H1 (cell line): ENCODE data around the gene ITGA6. TPM values are rescaled to one million over a fixed set of nuclear protein-coding genes. Genes with fewer than 3 reads are reported as not detected.

ENCODE experiments used
- CTCF ChIA-PET: fragments of 300-600 bp; sonication (Branson Sonifier 250); formaldehyde crosslinking; loops from one replicate; lab custom pipeline; 2021; ENCODE audit not compliant: partially characterized antibody; lab: Charles Lee
- POLR2A ChIA-PET: fragments of 300-600 bp; sonication (Branson Sonifier 250); formaldehyde crosslinking; loops from one replicate; lab custom pipeline; 2021; ENCODE audit warnings: inconsistent platforms; ENCODE audit not compliant: partially characterized antibody; lab: Charles Lee
- DNase-seq, 2 experiments: peaks; one replicate each; pipeline versions ENCODE4 v3.0.0 to v3.0.0-alpha.2; 2010 to 2022; ENCODE audit warnings: low spot score in 2 of 2, low read depth in 1 of 2, mixed read lengths in 1 of 2
- FAIRE-seq: peaks from 2 replicates; lab custom pipeline; 2011; peaks lifted over from hg19 to GRCh38; lab: Jason Lieb, UNC
- H2AFZ ChIP-seq: 2 replicates; pipeline ENCODE4 v1.8.1; 2012; ENCODE audit warnings: low read length, inconsistent platforms
- H2AK5ac ChIP-seq: 2 replicates; pipeline ENCODE4 v1.6.1; 2013; ENCODE audit warnings: low read depth, low read length
- H2BK120ac ChIP-seq: replicated peaks from 2 replicates; pipeline ENCODE3; 2013; ENCODE audit warnings: low read depth, low read length, inconsistent platforms
- H2BK12ac ChIP-seq: 2 replicates; pipeline ENCODE4 v1.6.1; 2013; ENCODE audit warnings: low read depth, low read length
- H2BK15ac ChIP-seq: 2 replicates; pipeline ENCODE4 v1.6.1; 2013; ENCODE audit warnings: low read length
- H2BK20ac ChIP-seq: 2 replicates; pipeline ENCODE4 v1.6.1; 2013; ENCODE audit warnings: low read length
- H2BK5ac ChIP-seq: 2 replicates; pipeline ENCODE4 v1.6.1; 2013; ENCODE audit warnings: low read depth, low read length
- H3K14ac ChIP-seq: 2 replicates; pipeline ENCODE4 v1.6.1; 2013; ENCODE audit warnings: inconsistent platforms; ENCODE audit not compliant: insufficient read length
- H3K18ac ChIP-seq: 2 replicates; pipeline ENCODE4 v1.6.1; 2013; ENCODE audit warnings: low read length; ENCODE audit errors: extremely low read depth
- H3K23ac ChIP-seq: 2 replicates; pipeline ENCODE4 v1.6.1; 2013; ENCODE audit warnings: inconsistent platforms; ENCODE audit not compliant: insufficient read length
- H3K23me2 ChIP-seq: 2 replicates; pipeline ENCODE4 v1.6.1; 2013; ENCODE audit warnings: low read depth, low read length
- H3K27ac ChIP-seq: 2 replicates; pipeline ENCODE4 v1.6.1; 2011; ENCODE audit warnings: low read depth, low read length, inconsistent platforms
- H3K27me3 ChIP-seq, 4 experiments: replicated peaks in 1 of 4; 1 replicate in 1 of 4; 2 replicates in 3 of 4; pipeline versions ENCODE4 v1.6.1 to v1.8.1; 2011 to 2013; ENCODE audit warnings: low read length in 3 of 4, mild to moderate bottlenecking in 3 of 4, inconsistent platforms in 2 of 4, mixed read lengths in 2 of 4, moderate library complexity in 1 of 4; ENCODE audit not compliant: control insufficient read depth in 3 of 4, insufficient read depth in 3 of 4; ENCODE audit errors: extremely low read depth in 1 of 4
- H3K36me3 ChIP-seq, 4 experiments: 2 replicates each; pipeline versions ENCODE4 v1.6.1 to v1.8.1; 2011 to 2013; ENCODE audit warnings: mild to moderate bottlenecking in 4 of 4, low read length in 3 of 4, moderate library complexity in 2 of 4, control low read depth in 1 of 4, inconsistent platforms in 1 of 4; ENCODE audit not compliant: insufficient read depth in 4 of 4, control insufficient read depth in 2 of 4
- H3K4ac ChIP-seq: replicated peaks from 2 replicates; pipeline ENCODE3; 2013; ENCODE audit warnings: low read length, low read depth, mixed read lengths, inconsistent platforms; ENCODE audit not compliant: insufficient read length
- H3K4me1 ChIP-seq, 4 experiments: replicated peaks in 1 of 4; 1 replicate in 1 of 4; 2 replicates in 3 of 4; pipeline versions ENCODE4 v1.6.1 to v1.8.1; 2011 to 2013; ENCODE audit warnings: low read length in 3 of 4, inconsistent platforms in 2 of 4, mixed read lengths in 1 of 4; ENCODE audit not compliant: insufficient read depth in 4 of 4, control insufficient read depth in 3 of 4
- H3K4me2 ChIP-seq, 2 experiments: 2 replicates each; pipeline versions ENCODE4 v1.6.1 to v1.8.1; 2011 to 2013; ENCODE audit warnings: low read depth in 2 of 2, low read length in 2 of 2, control low read depth in 1 of 2, inconsistent platforms in 1 of 2, mild to moderate bottlenecking in 1 of 2; ENCODE audit not compliant: insufficient read depth in 1 of 2
- H3K4me3 ChIP-seq, 4 experiments: fragments of 200-600, 300-600 bp in 1 of 4; sonication (generic), shearing (Covaris generic), sonication (Bioruptor Twin) in 1 of 4; 2 replicates each; pipeline versions ENCODE4 v1.5.1 to v1.8.1; 2011 to 2016; ENCODE audit warnings: low read length in 4 of 4, low read depth in 3 of 4, control low read depth in 2 of 4, inconsistent platforms in 2 of 4, mild to moderate bottlenecking in 2 of 4, mixed read lengths in 1 of 4, moderate library complexity in 1 of 4; ENCODE audit not compliant: insufficient read depth in 2 of 4; ENCODE audit errors: extremely low read depth in 1 of 4
- H3K56ac ChIP-seq: replicated peaks from 2 replicates; pipeline ENCODE3; 2013; ENCODE audit warnings: low read depth, mild to moderate bottlenecking, mixed read lengths, low read length, inconsistent platforms; ENCODE audit not compliant: insufficient read length
- H3K79me1 ChIP-seq: 2 replicates; pipeline ENCODE4 v1.6.1; 2013; ENCODE audit warnings: low read depth, low read length, control low read depth
- H3K79me2 ChIP-seq, 2 experiments: 2 replicates each; pipeline versions ENCODE4 v1.6.1 to v1.8.1; 2012 to 2013; ENCODE audit warnings: low read length in 2 of 2, mild to moderate bottlenecking in 2 of 2, inconsistent platforms in 1 of 2; ENCODE audit not compliant: insufficient read depth in 2 of 2, control insufficient read depth in 1 of 2
- H3K9ac ChIP-seq, 4 experiments: replicated peaks in 1 of 4; 1 replicate in 1 of 4; 2 replicates in 3 of 4; pipeline versions ENCODE4 v1.6.1 to v1.8.1; 2011 to 2013; ENCODE audit warnings: low read depth in 3 of 4, low read length in 3 of 4, control low read depth in 2 of 4, mild to moderate bottlenecking in 2 of 4, moderate library complexity in 2 of 4, inconsistent platforms in 1 of 4; ENCODE audit errors: extremely low read depth in 1 of 4
- H3K9me3 ChIP-seq, 2 experiments: 2 replicates each; pipeline versions ENCODE4 v1.6.1 to v1.8.1; 2012 to 2013; ENCODE audit warnings: mild to moderate bottlenecking in 2 of 2, moderate library complexity in 2 of 2, control low read depth in 1 of 2, inconsistent platforms in 1 of 2, low read depth in 1 of 2, low read length in 1 of 2, mixed read lengths in 1 of 2; ENCODE audit not compliant: insufficient read depth in 2 of 2
- H4K20me1 ChIP-seq, 2 experiments: replicated peaks in 1 of 2; 2 replicates each; pipeline versions ENCODE3 to v1.8.1; 2011 to 2013; ENCODE audit warnings: inconsistent platforms in 2 of 2, low read length in 2 of 2, mild to moderate bottlenecking in 1 of 2; ENCODE audit not compliant: insufficient read depth in 2 of 2, control insufficient read depth in 1 of 2
- H4K5ac ChIP-seq: 2 replicates; pipeline ENCODE4 v1.6.1; 2013; ENCODE audit warnings: low read length, low read depth, mixed read lengths, inconsistent platforms; ENCODE audit not compliant: insufficient read length
- H4K8ac ChIP-seq: 2 replicates; pipeline ENCODE4 v1.8.0; 2013; ENCODE audit warnings: mild to moderate bottlenecking, moderate library complexity, low read length, inconsistent platforms; ENCODE audit not compliant: insufficient read depth; ENCODE audit errors: extremely low read depth
- H4K91ac ChIP-seq: replicated peaks from 2 replicates; pipeline ENCODE3; 2013; ENCODE audit warnings: low read length, mixed read lengths, inconsistent platforms; ENCODE audit not compliant: insufficient read length
- CEBPB ChIP-seq: IDR thresholded peaks from 2 replicates; pipeline ENCODE4 v1.6.1; 2012; ENCODE audit warnings: low read depth, low read length
- E2F6 ChIP-seq: IDR thresholded peaks from 2 replicates; pipeline ENCODE4 v1.6.1; 2012; ENCODE audit warnings: inconsistent platforms
- EGR1 ChIP-seq: IDR thresholded peaks from 2 replicates; pipeline ENCODE4 v1.6.1; 2011; ENCODE audit warnings: low read depth, low read length, borderline replicate concordance
- EP300 ChIP-seq, 2 experiments: IDR thresholded peaks; 1 replicate in 1 of 2; 2 replicates in 1 of 2; pipeline ENCODE4 v1.6.1; 2011 to 2012; ENCODE audit warnings: low read depth in 2 of 2, low read length in 2 of 2, mild to moderate bottlenecking in 2 of 2, borderline replicate concordance in 1 of 2, inconsistent platforms in 1 of 2, moderate library complexity in 1 of 2
- HDAC6 ChIP-seq: IDR thresholded peaks from one replicate; pipeline ENCODE4 v1.7.1; 2012; ENCODE audit warnings: low read depth, mild to moderate bottlenecking, inconsistent platforms, low read length, moderate library complexity
- PHF8 ChIP-seq: fragments of 200-600 bp; sonication (generic); conservative IDR thresholded peaks from 2 replicates; pipeline ENCODE4 v1.7.1; 2012; ENCODE audit warnings: low read depth, mild to moderate bottlenecking, inconsistent platforms, low read length, moderate library complexity
- RXRA ChIP-seq: IDR thresholded peaks from 2 replicates; pipeline ENCODE4 v1.6.1; 2011; ENCODE audit warnings: low read depth, mild to moderate bottlenecking, low read length, moderate library complexity; ENCODE audit not compliant: insufficient read depth
- SAP30 ChIP-seq: fragments of 300-600 bp; sonication (generic); IDR thresholded peaks from 2 replicates; pipeline ENCODE4 v1.7.1; 2012; ENCODE audit warnings: low read length, moderate library complexity, mild to moderate bottlenecking, inconsistent platforms; ENCODE audit not compliant: insufficient read depth, insufficient replicate concordance
- SIX5 ChIP-seq: IDR thresholded peaks from 2 replicates; pipeline ENCODE4 v1.6.1; 2011; ENCODE audit warnings: mild to moderate bottlenecking, low read depth, low read length
- USF2 ChIP-seq: IDR thresholded peaks from 2 replicates; pipeline ENCODE4 v1.6.1; 2011; ENCODE audit warnings: low read length, improper control_type of control experiment
- WGBS, 2 experiments: shearing (Covaris generic) in 1 of 2; methylation state at CpG; one replicate each; pipeline versions ENCODE4 v1.1.6 to v1.1.7; 2013 to 2015; ENCODE audit warnings: low lambda C conversion rate in 2 of 2, mixed read lengths in 2 of 2, inconsistent platforms in 1 of 2, low coverage in 1 of 2, missing lambda C conversion rate in 1 of 2; ENCODE audit not compliant: insufficient replicate concordance in 2 of 2, insufficient coverage in 1 of 2, insufficient read length in 1 of 2; ENCODE audit errors: extremely low coverage in 1 of 2, missing lambda C conversion rate in 1 of 2; 5-methylcytosine and 5-hydroxymethylcytosine counted together
- polyA plus RNA-seq, 7 experiments: library from polyadenylated mRNA; depleted of rRNA in 3 of 7; stranded (reverse) in 5 of 7; unstranded in 2 of 7; fragments of >200 nt in 5 of 7; fragments of 200-250 nt in 2 of 7; gene quantifications; 1 replicate in 5 of 7; 2 replicates in 1 of 7; 4 replicates in 1 of 7; pipeline versions ENCODE4 v1.2.1 to v1.2.3, GENCODE V29; 2011 to 2013; ENCODE audit warnings: missing spikeins in 2 of 7, mixed read lengths in 2 of 7
- total RNA-seq: library from RNA; stranded (reverse); fragmentation: NEBNext Ultra II Directional; extraction: Animal tissue kit (Norgen Biotek cat#: 25700); gene quantifications from 2 replicates; pipeline ENCODE4 v1.2.1, GENCODE V29; 2021

ITGA6 gene
- total and polyA plus RNA-seq, 2 of the 8 experiments (the other 6 are each of a cell fraction or from before 2014, with no cell fraction given): 26.9 to 118 TPM

DNA sequence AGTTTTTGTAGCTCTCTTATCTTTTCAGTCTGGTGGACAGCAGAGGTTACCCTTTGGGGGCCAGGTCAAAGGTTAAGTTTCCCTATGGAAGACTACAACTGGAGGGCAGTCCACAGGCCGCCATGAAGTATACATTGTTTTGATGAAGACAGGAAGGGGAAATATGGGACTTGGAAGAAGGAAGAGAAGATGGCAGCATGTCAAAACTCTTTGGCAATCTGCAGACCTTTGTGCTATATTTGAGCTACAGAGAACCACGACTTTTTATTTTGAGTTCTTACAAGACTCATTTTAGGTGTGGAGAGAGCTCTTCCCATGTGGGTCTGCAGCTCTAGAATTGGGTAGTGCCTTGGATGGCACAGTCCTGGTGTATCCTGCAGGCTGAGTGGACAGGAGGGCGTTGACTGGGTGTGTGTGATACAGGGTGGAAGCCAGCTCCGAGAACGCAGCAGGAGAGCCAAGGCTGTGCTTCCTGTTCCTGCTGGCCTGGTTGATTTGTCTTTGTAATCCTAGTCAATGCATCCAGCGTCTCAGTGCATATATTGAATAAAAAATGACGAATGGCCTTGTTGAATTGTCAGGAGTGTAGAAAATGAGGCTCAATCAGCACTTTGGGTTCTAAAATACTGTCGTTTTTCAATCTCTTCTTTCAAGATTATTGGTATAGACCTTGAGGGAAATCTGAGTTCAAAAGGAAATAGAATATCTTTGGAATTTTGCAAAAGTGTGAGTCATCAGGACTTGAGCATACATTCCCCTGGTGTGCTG, 11.5 kb downstream of the ITGA6 start:
- H3K36me3 ChIP-seq: 0 out of 8 replicates have a peak, but pooled peaks cover 0 to under 1% (median 0%) of the 10 kb centered on the region in 4 experiments
- no peak overlapping the region for H2BK15ac ChIP-seq
- no peak overlapping the region for H3K4me3 ChIP-seq
- H3K4me2 ChIP-seq: no peak overlapping the region
- H2AK5ac ChIP-seq: no peak overlapping the region
- no peak overlapping the region for H4K5ac ChIP-seq
- H4K20me1 ChIP-seq: peaks cover 11 to 17% of the 10 kb centered on the region in 2 experiments
- no peak overlapping the region for H2BK12ac ChIP-seq
- H3K9me3 ChIP-seq: no peaks in the 10 kb centered on the region
- no peak overlapping the region for H2BK5ac ChIP-seq
- H3K23ac ChIP-seq: no peak overlapping the region
- peaks cover 3 to 57% (median 33%) of the 10 kb centered on the region in 4 experiments for H3K4me1 ChIP-seq
- H2AFZ ChIP-seq: no peak overlapping the region
- no peaks in the 10 kb centered on the region for H3K27me3 ChIP-seq
- H3K79me2 ChIP-seq: peaks cover 41 to 99% of the 10 kb centered on the region in 2 experiments
- H3K9ac ChIP-seq: no peak overlapping the region
- WGBS, 2 experiments: 89% methylated on average over 8 of the region's 8 CpGs; no CpG with 5 or more reads in 1 of the 2 experiments
- no peak for DNase-seq
- ChIA-PET POLR2A (interaction anchor here (1.2 to 2.7 kb wide), 4 partner anchors 8 to 20 kb away, joined by 3 to 9 read pairs (median 4); no protein-coding TSS in a partner anchor), CTCF (interaction anchor here (1.0 to 36.1 kb wide), 7 partner anchors 0 to 267 kb away, joined by 3 to 634 read pairs (median 3); partner anchors contain the start of gene ITGA6)
- no peaks in the 10 kb centered on the region for H3K23me2 ChIP-seq
- peak overlapping the region; percentile 11 for H4K91ac ChIP-seq
- no peak for FAIRE-seq
- no peak overlapping the region for H3K14ac ChIP-seq
- H3K4ac ChIP-seq: no peak overlapping the region
- H2BK120ac ChIP-seq: no peak overlapping the region
- H4K8ac ChIP-seq: no peak overlapping the region
- no peak overlapping the region for H3K56ac ChIP-seq
- peaks cover 24% of the 10 kb centered on the region for H3K79me1 ChIP-seq
- H2BK20ac ChIP-seq: no peak overlapping the region
- H3K27ac ChIP-seq: no peak overlapping the region
- H3K18ac ChIP-seq: no peak overlapping the region
- TF ChIP-seq RXRA (no peak), HDAC6 (no peak), USF2 (no peak), SIX5 (no peak), EP300 (IDR thresholded peaks at IDR 0.05; ENCODE audit: borderline replicate concordance in 1 of 2, low read depth in 2 of 2, low read length in 2 of 2) (no peak), EGR1 (no peak), PHF8 (no peak), E2F6 (no peak), CEBPB (no peak), SAP30 (no peak)
